Superior temporal gyrus (tissue), 1 donor: Measurements from ENCODE around the gene VPS39.
A peak's percentile ranks its signal among the peaks of the same experiment; 100 is the strongest.

ENCODE experiments used
- DNase-seq: peaks from one replicate; pipeline ENCODE4 v3.0.0-alpha.2; 2016; ENCODE audit errors: extremely low spot score

VPS39 gene

GRCh38 chr15:42159381-42160015, 48.6 kb downstream of the VPS39 start:
- DNase-seq, result no peak

GRCh38 chr15:42158941-42159340, 49.2 kb downstream of the VPS39 start:
- no peak for DNase-seq

- peak; percentile 33 for DNase-seq
These were observed 49.9 kb downstream of the VPS39 start for GRCh38 chr15:42157981-42158765.

GRCh38 chr15:42157381-42157780, 50.7 kb downstream of the VPS39 start:
- no peak for DNase-seq

GRCh38 chr15:42156243-42156922, 51.7 kb downstream of the VPS39 start, which contains the start of gene PLA2G4F:
Gene PLA2G4F, minus strand, starts transcription at chr15:42156636. Its CDS starts 87 bp downstream, at chr15:42156549.
- DNase-seq, result no peak

GRCh38 chr15:42155546-42156242, 52.4 kb downstream of the VPS39 start:
- DNase-seq, result no peak

GRCh38 chr15:42154956-42155355, 53.1 kb downstream of the VPS39 start:
- no peak for DNase-seq

GRCh38 chr15:42154212-42154941, 53.7 kb downstream of the VPS39 start:
- DNase-seq, result no peak

GRCh38 chr15:42153874-42154211, 54.3 kb downstream of the VPS39 start:
- DNase-seq, result no peak

GRCh38 chr15:42152921-42153698, 55.0 kb downstream of the VPS39 start:
- no peak for DNase-seq

- DNase-seq, result peak; percentile 39
These were observed 55.7 kb downstream of the VPS39 start for GRCh38 chr15:42152196-42152920.

- no peak for DNase-seq
These were observed 56.4 kb downstream of the VPS39 start for GRCh38 chr15:42151736-42152135.

GRCh38 chr15:42151141-42151561, 57.0 kb downstream of the VPS39 start:
- DNase-seq, result no peak

- DNase-seq, result no peak
These were observed 57.7 kb downstream of the VPS39 start for GRCh38 chr15:42150219-42150970.

GRCh38 chr15:42149493-42150218, 58.4 kb downstream of the VPS39 start:
- DNase-seq, result no peak

GRCh38 chr15:42148808-42149492, 59.2 kb downstream of the VPS39 start:
- no peak for DNase-seq

GRCh38 chr15:42147431-42147735, 60.7 kb downstream of the VPS39 start:
- no peak for DNase-seq
